ENCODE results near the gene CACFD1.
"Not testable (repeated sequence)": the region's sequence is repeated elsewhere in the genome, so short reads cannot be mapped to it uniquely, and the experiment has no call there.

CACFD1 gene

GRCh38 chr9:133443982-133444381 lies 15.8 kb upstream of the CACFD1 start:
- Histone ChIP-seq H3K4me2 (ENCODE audit: low read length) (no peak overlapping the region), H3K4me3 (ENCODE audit: low read depth, low read length) (no peak overlapping the region), H3K36me3 (ENCODE audit: control insufficient read depth, insufficient read depth, low read length) (no peaks in the 10 kb centered on the region), H3K9ac (no peak overlapping the region), H3K27ac (no peak overlapping the region), H3K27me3 (ENCODE audit: control insufficient read depth, insufficient read depth, low read length) (no peaks in the 10 kb centered on the region), H2AFZ (no peak overlapping the region), H3K9me3 (ENCODE audit: control insufficient read depth, low read length) (no peaks in the 10 kb centered on the region), H3K79me2 (no peaks in the 10 kb centered on the region), H3K4me1 (no peaks in the 10 kb centered on the region)
- no peak for TF ChIP-seq CTCF (IDR thresholded peaks at IDR 0.05)

- no peak overlapping the region for H2AFZ ChIP-seq
- H3K4me3 ChIP-seq (ENCODE audit: low read depth, low read length) = no peak overlapping the region
- no peaks in the 10 kb centered on the region for H3K4me1 ChIP-seq
- no peaks in the 10 kb centered on the region for H3K9me3 ChIP-seq (ENCODE audit: control insufficient read depth, low read length)
- H3K27me3 ChIP-seq (ENCODE audit: control insufficient read depth, insufficient read depth, low read length) = no peaks in the 10 kb centered on the region
- no peaks in the 10 kb centered on the region for H3K36me3 ChIP-seq (ENCODE audit: control insufficient read depth, insufficient read depth, low read length)
- H3K27ac ChIP-seq = no peak overlapping the region
- TF ChIP-seq CTCF (IDR thresholded peaks at IDR 0.05) = no peak
- no peaks in the 10 kb centered on the region for H3K79me2 ChIP-seq
- H3K4me2 ChIP-seq (ENCODE audit: low read length) = no peak overlapping the region
- H3K9ac ChIP-seq = no peak overlapping the region
These were observed 14.3 kb upstream of the CACFD1 start for GRCh38 chr9:133445293-133445969.

GRCh38 chr9:133448487-133448972 lies 11.2 kb upstream of the CACFD1 start:
- H3K27me3 ChIP-seq (ENCODE audit: control insufficient read depth, insufficient read depth, low read length) = no peaks in the 10 kb centered on the region
- no peaks in the 10 kb centered on the region for H3K9me3 ChIP-seq (ENCODE audit: control insufficient read depth, low read length)
- H3K9ac ChIP-seq = no peak overlapping the region
- no peak overlapping the region for H3K4me2 ChIP-seq (ENCODE audit: low read length)
- no peaks in the 10 kb centered on the region for H3K36me3 ChIP-seq (ENCODE audit: control insufficient read depth, insufficient read depth, low read length)
- H3K27ac ChIP-seq = no peak overlapping the region
- no peak overlapping the region for H3K4me3 ChIP-seq (ENCODE audit: low read depth, low read length)
- no peak for TF ChIP-seq CTCF (IDR thresholded peaks at IDR 0.05)
- H3K4me1 ChIP-seq = no peaks in the 10 kb centered on the region
- H3K79me2 ChIP-seq = no peaks in the 10 kb centered on the region
- no peak overlapping the region for H2AFZ ChIP-seq

- Histone ChIP-seq H2AFZ (no peak overlapping the region), H3K27me3 (ENCODE audit: control insufficient read depth, insufficient read depth, low read length) (no peaks in the 10 kb centered on the region), H3K4me3 (ENCODE audit: low read depth, low read length) (no peak overlapping the region), H3K79me2 (no peaks in the 10 kb centered on the region), H3K9me3 (ENCODE audit: control insufficient read depth, low read length) (no peaks in the 10 kb centered on the region), H3K9ac (no peak overlapping the region), H3K4me2 (ENCODE audit: low read length) (no peak overlapping the region), H3K36me3 (ENCODE audit: control insufficient read depth, insufficient read depth, low read length) (no peaks in the 10 kb centered on the region), H3K27ac (no peak overlapping the region), H3K4me1 (no peaks in the 10 kb centered on the region)
- no peak for TF ChIP-seq CTCF (IDR thresholded peaks at IDR 0.05)
These were observed 10.0 kb upstream of the CACFD1 start for GRCh38 chr9:133449760-133450159.

- not testable (repeated sequence) for H2AFZ ChIP-seq; H3K4me3 ChIP-seq (ENCODE audit: low read depth, low read length); H3K27ac ChIP-seq; H3K36me3 ChIP-seq (ENCODE audit: control insufficient read depth, insufficient read depth, low read length); H3K9me3 ChIP-seq (ENCODE audit: control insufficient read depth, low read length); H3K4me2 ChIP-seq (ENCODE audit: low read length); H3K9ac ChIP-seq; H3K4me1 ChIP-seq; H3K79me2 ChIP-seq; H3K27me3 ChIP-seq (ENCODE audit: control insufficient read depth, insufficient read depth, low read length)
These were observed 7.9 kb upstream of the CACFD1 start for GRCh38 chr9:133451865-133452264.

All from parathyroid adenoma (tissue), 2 donors.